Natural killer cell (primary cell): Measurements from ENCODE around the gene GABRA4. TPM values are rescaled to one million over a fixed set of nuclear protein-coding genes. Genes with fewer than 3 reads are reported as not detected.

Experiments
- ATAC-seq, 3 donors: fragments of 150-1000 bp in 2 of 3; fragments of 200-7000 bp in 1 of 3; cut with Tn5 transposase; 1 replicate in 1 of 3; 2 replicates in 2 of 3; pipeline ENCODE4 v1.10.0; 2021; ENCODE audit warnings: mild to moderate bottlenecking in 2 of 3, moderate library complexity in 2 of 3
- DNase-seq, 2 donors: peaks; one replicate each; pipeline versions ENCODE4 v3.0.0 to v3.0.0-alpha.2; 2013 to 2021; ENCODE audit warnings: mixed read lengths in 1 of 2
- H3K27ac ChIP-seq: one replicate; pipeline ENCODE4 v1.5.1; 2013; ENCODE audit warnings: mild to moderate bottlenecking, low read length
- H3K27me3 ChIP-seq: one replicate; pipeline ENCODE4 v1.6.1; 2013; ENCODE audit warnings: low read length; ENCODE audit not compliant: control insufficient read depth, insufficient read depth
- H3K36me3 ChIP-seq: one replicate; pipeline ENCODE4 v1.6.1; 2013; ENCODE audit warnings: low read length; ENCODE audit not compliant: control insufficient read depth, insufficient read depth
- H3K4me1 ChIP-seq: one replicate; pipeline ENCODE4 v1.6.1; 2013; ENCODE audit warnings: low read length; ENCODE audit not compliant: control insufficient read depth, insufficient read depth
- H3K4me3 ChIP-seq: one replicate; pipeline ENCODE4 v1.5.1; 2013; ENCODE audit warnings: low read length
- H3K9me3 ChIP-seq: one replicate; pipeline ENCODE4 v1.6.1; 2013; ENCODE audit warnings: low read length; ENCODE audit not compliant: control insufficient read depth, insufficient read depth
- H3K27ac Mint-ChIP-seq, 2 donors: one replicate each; pipeline ENCODE4 v1.8.0; 2022; ENCODE audit warnings: mild to moderate bottlenecking in 2 of 2, mixed read lengths in 2 of 2, moderate library complexity in 1 of 2
- H3K27me3 Mint-ChIP-seq, 2 donors: one replicate each; pipeline ENCODE4 v1.8.0; 2022; ENCODE audit warnings: low read depth in 2 of 2, mixed read lengths in 2 of 2
- H3K36me3 Mint-ChIP-seq: one replicate; pipeline ENCODE4 v1.8.0; 2022; ENCODE audit warnings: mixed read lengths
- H3K4me1 Mint-ChIP-seq, 2 donors: one replicate each; pipeline ENCODE4 v1.8.0; 2022; ENCODE audit warnings: mixed read lengths in 2 of 2
- H3K4me3 Mint-ChIP-seq: one replicate; pipeline ENCODE4 v1.8.0; 2022; ENCODE audit warnings: mild to moderate bottlenecking, moderate library complexity, mixed read lengths
- H3K9me3 Mint-ChIP-seq, 2 donors: one replicate each; pipeline ENCODE4 v1.8.0; 2022; ENCODE audit warnings: mixed read lengths in 2 of 2
- CTCF ChIP-seq: fragments of 200-600 bp; IDR thresholded peaks from one replicate; pipeline ENCODE4 v1.8.0; 2022; ENCODE audit warnings: antibody characterized with exemption
- WGBS: methylation state at CpG from one replicate; pipeline ENCODE4 v1.1.7; 2013; ENCODE audit warnings: missing lambda C conversion rate; ENCODE audit not compliant: insufficient coverage; 5-methylcytosine and 5-hydroxymethylcytosine counted together
- intact Hi-C: fragments of 100-400 bp; cut with micrococcal nuclease; formaldehyde crosslinking; loops from one replicate; pipeline ENCODE4 v1.14.2; 2022
- total RNA-seq, 4 donors: library from RNA; stranded (reverse); fragments of 120-200 nt in 1 of 4; gene quantifications; one replicate each; pipeline versions ENCODE4 v1.2.3 to v1.2.4, GENCODE V29; 2013 to 2022

Gene GABRA4
- total RNA-seq, 3 donors from 2014 or later (not counting 1 experiment from before 2014, with no cell fraction given) = not detected

DNA sequence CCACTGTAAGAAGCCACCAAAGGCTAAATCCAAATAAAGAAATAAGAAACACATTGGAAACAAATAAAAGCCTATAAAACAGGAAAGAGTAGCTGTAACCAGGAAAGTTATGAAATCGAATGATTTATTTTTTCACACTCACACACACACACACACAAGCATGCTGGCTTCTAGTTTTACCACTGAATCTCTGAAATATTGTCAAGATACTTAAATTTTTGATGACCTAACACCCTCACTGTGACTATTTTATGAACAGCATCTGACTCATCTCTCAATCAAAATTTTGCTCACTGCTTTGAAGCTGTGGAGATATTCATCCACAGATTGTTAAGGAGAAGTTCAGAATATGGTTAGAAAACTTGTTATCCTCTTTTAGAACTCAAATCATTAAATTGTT is 24.1 kb upstream of the GABRA4 start:
- H3K27ac ChIP-seq = no peak overlapping the region
- H3K4me1 ChIP-seq = no peaks in the 10 kb centered on the region
- H3K36me3 ChIP-seq = no peaks in the 10 kb centered on the region
- DNase-seq (no peak), ATAC-seq (no peak)
- intact Hi-C loops = no loop called here
- no peak overlapping the region for H3K4me3 ChIP-seq
- Mint-ChIP-seq H3K9me3 (peaks cover 2% of the 10 kb centered on the region in 2 donors), H3K4me3 (no peak overlapping the region), H3K36me3 (no peaks in the 10 kb centered on the region), H3K27ac (no peak overlapping the region), H3K27me3 (peaks cover 0 to 16% of the 10 kb centered on the region in 2 donors), H3K4me1 (peaks cover 0 to 3% of the 10 kb centered on the region in 2 donors)
- no peak for TF ChIP-seq CTCF
- no peaks in the 10 kb centered on the region for H3K27me3 ChIP-seq
- whole genome bisulfite sequencing = 82% methylated on average over 1 of the region's 1 CpG
- no peaks in the 10 kb centered on the region for H3K9me3 ChIP-seq

- Histone ChIP-seq H3K4me3 (no peak overlapping the region), H3K4me1 (no peaks in the 10 kb centered on the region), H3K36me3 (no peaks in the 10 kb centered on the region), H3K27ac (no peak overlapping the region), H3K9me3 (no peaks in the 10 kb centered on the region), H3K27me3 (no peaks in the 10 kb centered on the region)
- WGBS = 100% methylated on average over 3 of the region's 4 CpGs
- H3K4me1 Mint-ChIP-seq = peaks cover 0 to 5% of the 10 kb centered on the region in 2 donors
- H3K27me3 Mint-ChIP-seq = peaks cover 0 to 16% of the 10 kb centered on the region in 2 donors
- H3K27ac Mint-ChIP-seq = no peak overlapping the region
- no peaks in the 10 kb centered on the region for H3K36me3 Mint-ChIP-seq
- peaks cover 2% of the 10 kb centered on the region in 2 donors for H3K9me3 Mint-ChIP-seq
- DNase-seq (no peak), ATAC-seq (no peak)
- no peak for TF ChIP-seq CTCF
- intact Hi-C loops = no loop called here
- no peak overlapping the region for H3K4me3 Mint-ChIP-seq
Measured at GRCh38 chr4:47017081-47017480, 23.7 kb upstream of the GABRA4 start.

DNA sequence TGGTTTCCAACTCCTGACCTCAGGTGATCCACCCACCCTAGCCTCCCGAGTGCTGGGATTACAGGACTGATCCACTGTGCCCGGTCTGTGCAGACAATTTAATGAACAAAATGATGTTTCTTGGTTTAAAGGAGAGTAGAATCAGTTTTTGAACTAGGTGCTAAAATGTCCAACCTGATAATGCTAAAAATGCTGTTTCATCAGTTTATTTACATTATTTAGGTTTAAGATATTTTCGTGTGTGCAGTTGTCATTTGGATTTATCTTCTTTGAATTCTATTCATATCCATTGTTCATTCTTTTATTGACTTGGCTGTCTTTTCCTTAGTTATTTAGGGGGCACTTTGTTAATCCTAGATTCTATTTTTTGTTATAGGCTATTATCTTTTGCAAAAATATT is 20.0 kb upstream of the GABRA4 start:
- intact Hi-C loops = no loop called here
- Histone ChIP-seq H3K4me1 (peaks cover 6% of the 10 kb centered on the region), H3K27ac (no peak overlapping the region), H3K4me3 (no peak overlapping the region), H3K9me3 (no peaks in the 10 kb centered on the region), H3K27me3 (no peaks in the 10 kb centered on the region), H3K36me3 (no peaks in the 10 kb centered on the region)
- H3K4me1 Mint-ChIP-seq = peaks cover 12 to 24% of the 10 kb centered on the region in 2 donors
- no peak for DNase-seq
- H3K27ac Mint-ChIP-seq = no peak overlapping the region
- no peaks in the 10 kb centered on the region for H3K36me3 Mint-ChIP-seq
- H3K27me3 Mint-ChIP-seq = peaks cover 0 to 3% of the 10 kb centered on the region in 2 donors
- 90% methylated on average over 2 of the region's 3 CpGs for WGBS
- no peak overlapping the region for H3K4me3 Mint-ChIP-seq
- no peaks in the 10 kb centered on the region for H3K9me3 Mint-ChIP-seq
- TF ChIP-seq CTCF = no peak
- ATAC-seq = no peak

DNA sequence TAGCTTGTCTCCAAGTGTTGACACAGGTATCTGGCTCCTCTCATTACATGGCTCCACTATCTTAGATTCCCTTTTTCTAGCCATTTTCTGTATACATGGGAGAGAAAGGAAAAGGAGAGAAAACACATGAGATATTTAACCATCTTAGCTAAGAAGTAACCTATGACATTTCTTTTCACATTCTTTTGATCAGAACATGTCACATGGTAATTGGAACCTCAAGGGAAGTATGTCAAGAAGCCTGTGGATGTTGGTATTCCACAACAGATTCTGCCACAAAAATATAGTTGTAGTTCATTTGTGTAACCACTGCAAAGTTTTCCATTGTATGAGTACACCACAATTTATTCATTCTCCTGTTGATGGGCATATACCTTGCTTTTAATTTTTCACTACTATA is 19.3 kb upstream of the GABRA4 start:
- TF ChIP-seq CTCF = no peak
- intact Hi-C loops = no loop called here
- peak overlapping the region; percentile 47 for H3K4me3 Mint-ChIP-seq
- no peak for ATAC-seq
- no peaks in the 10 kb centered on the region for H3K27me3 ChIP-seq
- peaks cover 6% of the 10 kb centered on the region for H3K4me1 ChIP-seq
- DNase-seq = no peak
- H3K9me3 Mint-ChIP-seq = no peaks in the 10 kb centered on the region
- H3K27me3 Mint-ChIP-seq = no peaks in the 10 kb centered on the region
- no peak overlapping the region for H3K27ac ChIP-seq
- no peak overlapping the region for H3K4me3 ChIP-seq
- H3K9me3 ChIP-seq = no peaks in the 10 kb centered on the region
- no peaks in the 10 kb centered on the region for H3K36me3 ChIP-seq
- peak overlapping the region in 1 of 2 donors; percentile 81 for H3K27ac Mint-ChIP-seq
- no peaks in the 10 kb centered on the region for H3K36me3 Mint-ChIP-seq
- peaks cover 12 to 24% of the 10 kb centered on the region in 2 donors for H3K4me1 Mint-ChIP-seq
